ENCODE measurements around the gene SPAG5. TPM values are rescaled to one million over a fixed set of nuclear protein-coding genes. Genes with fewer than 3 reads are reported as not detected.
"Not testable (repeated sequence)": the region's sequence is repeated elsewhere in the genome, so short reads cannot be mapped to it uniquely, and the experiment has no call there.

The SPAG5 gene
- total RNA-seq, 4 donors from 2014 or later: 0.83 to 1.7 (median 0.97) TPM

DNA sequence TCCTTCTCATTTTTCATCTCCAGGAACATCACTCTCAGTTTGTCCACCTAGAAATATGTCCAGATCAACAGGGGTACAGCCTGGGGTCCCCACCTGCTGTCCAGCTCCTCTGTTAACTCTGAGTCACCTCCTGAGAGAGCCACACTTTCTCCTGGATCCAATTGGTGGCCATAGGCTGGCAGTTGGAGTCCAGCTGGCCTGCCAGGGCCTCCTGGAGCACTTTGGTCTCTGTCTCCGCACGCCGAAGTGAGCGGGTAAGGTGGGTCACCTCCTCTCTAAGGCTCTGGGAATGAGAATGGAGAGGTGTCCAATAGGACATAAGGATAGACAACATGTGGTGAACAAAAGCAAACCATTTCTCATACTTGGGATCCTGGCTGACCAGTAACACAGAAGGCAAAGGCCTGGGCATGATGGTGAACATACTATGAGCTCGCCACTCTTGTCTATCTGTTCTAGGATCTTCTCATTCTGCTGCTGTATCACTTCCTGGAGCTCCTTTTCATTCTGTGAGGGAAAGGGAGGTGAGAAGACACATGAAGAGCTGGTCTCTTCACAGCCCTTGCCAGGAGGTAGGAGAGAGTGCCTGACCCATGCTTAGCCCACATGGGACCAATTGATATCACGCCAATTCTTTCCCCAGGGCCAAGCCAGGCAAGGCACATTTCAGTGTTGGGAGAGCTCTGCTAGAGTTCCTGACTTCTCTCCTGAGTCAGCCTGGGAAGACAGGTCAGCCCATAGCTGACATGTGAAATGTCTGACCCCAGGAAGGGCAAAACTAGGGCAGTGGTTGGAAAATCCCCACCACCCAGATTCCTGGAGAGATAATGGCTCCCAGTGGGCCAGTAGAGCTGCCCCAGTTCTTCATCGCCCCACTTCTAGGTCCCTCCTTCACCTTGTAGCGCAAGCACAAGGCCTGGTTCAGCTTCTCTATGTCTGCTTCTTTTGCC is 20.3 kb downstream of the SPAG5 start:
- Histone ChIP-seq H3K27me3 (no peaks in the 10 kb centered on the region), H3K27ac (replicated peaks in 1 of 4) (no peak overlapping the region), H3K4me1 (peaks cover 12 to 22% (median 20%) of the 10 kb centered on the region in 4 donors), H3K9me3 (no peaks in the 10 kb centered on the region), H3K4me3 (no peak overlapping the region), H3K36me3 (peaks cover 0 to 13% (median 2%) of the 10 kb centered on the region in 4 donors)
- 98% methylated on average over 8 of the region's 8 CpGs for WGBS
- intact Hi-C loops (cut with DNase I): no loop called here
- TF ChIP-seq POLR2A (IDR thresholded peaks at IDR 0.05; ENCODE audit: low read depth) (no peak), POLR2AphosphoS5 (IDR thresholded peaks at IDR 0.05) (no peak), EP300 (IDR thresholded peaks at IDR 0.05) (no peak)
- TF ChIP-seq, protein P1, sequence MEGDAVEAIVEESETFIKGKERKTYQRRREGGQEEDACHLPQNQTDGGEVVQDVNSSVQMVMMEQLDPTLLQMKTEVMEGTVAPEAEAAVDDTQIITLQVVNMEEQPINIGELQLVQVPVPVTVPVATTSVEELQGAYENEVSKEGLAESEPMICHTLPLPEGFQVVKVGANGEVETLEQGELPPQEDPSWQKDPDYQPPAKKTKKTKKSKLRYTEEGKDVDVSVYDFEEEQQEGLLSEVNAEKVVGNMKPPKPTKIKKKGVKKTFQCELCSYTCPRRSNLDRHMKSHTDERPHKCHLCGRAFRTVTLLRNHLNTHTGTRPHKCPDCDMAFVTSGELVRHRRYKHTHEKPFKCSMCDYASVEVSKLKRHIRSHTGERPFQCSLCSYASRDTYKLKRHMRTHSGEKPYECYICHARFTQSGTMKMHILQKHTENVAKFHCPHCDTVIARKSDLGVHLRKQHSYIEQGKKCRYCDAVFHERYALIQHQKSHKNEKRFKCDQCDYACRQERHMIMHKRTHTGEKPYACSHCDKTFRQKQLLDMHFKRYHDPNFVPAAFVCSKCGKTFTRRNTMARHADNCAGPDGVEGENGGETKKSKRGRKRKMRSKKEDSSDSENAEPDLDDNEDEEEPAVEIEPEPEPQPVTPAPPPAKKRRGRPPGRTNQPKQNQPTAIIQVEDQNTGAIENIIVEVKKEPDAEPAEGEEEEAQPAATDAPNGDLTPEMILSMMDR (IDR thresholded peaks at IDR 0.05): no peak
- DNase-seq (ENCODE audit: extremely low spot score): no peak

DNA sequence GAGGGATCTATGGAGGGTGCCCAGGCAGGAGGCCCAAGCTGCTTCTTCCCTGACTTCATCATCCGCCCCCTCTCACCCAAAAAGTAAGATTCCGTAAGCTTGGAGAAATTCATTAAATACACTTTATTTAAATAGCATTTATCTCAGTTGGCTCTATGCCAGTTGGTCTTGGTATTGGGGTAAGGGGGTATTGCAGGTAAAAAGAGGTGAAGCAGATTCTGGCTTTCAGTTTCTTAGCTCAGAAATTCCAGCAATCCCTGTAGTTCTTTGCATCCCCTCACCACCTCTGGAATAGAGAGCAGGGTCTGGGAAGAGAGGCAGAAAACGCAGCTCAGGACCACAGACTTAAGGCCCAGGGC is 21.4 kb downstream of the SPAG5 start:
- 81% methylated on average over 3 of the region's 3 CpGs for WGBS
- H3K4me3 ChIP-seq: peak overlapping the region in 3 of 4 donors; percentile 40 to 53 (median 43)
- peaks cover 16 to 26% (median 25%) of the 10 kb centered on the region in 4 donors for H3K4me1 ChIP-seq
- peaks cover 0 to 11% (median 2%) of the 10 kb centered on the region in 4 donors for H3K36me3 ChIP-seq
- H3K27me3 ChIP-seq: no peaks in the 10 kb centered on the region
- peak overlapping the region in 3 of 4 donors; percentile 52 to 61 (median 60) for H3K27ac ChIP-seq (replicated peaks in 1 of 4)
- TF ChIP-seq, protein P1 (IDR thresholded peaks at IDR 0.05): no peak
- TF ChIP-seq EP300 (IDR thresholded peaks at IDR 0.05) (no peak), POLR2A (IDR thresholded peaks at IDR 0.05; ENCODE audit: low read depth) (no peak), POLR2AphosphoS5 (IDR thresholded peaks at IDR 0.05) (no peak)
- intact Hi-C loops (cut with DNase I): no loop called here
- no peak for DNase-seq (ENCODE audit: extremely low spot score)
- H3K9me3 ChIP-seq: no peaks in the 10 kb centered on the region

DNA sequence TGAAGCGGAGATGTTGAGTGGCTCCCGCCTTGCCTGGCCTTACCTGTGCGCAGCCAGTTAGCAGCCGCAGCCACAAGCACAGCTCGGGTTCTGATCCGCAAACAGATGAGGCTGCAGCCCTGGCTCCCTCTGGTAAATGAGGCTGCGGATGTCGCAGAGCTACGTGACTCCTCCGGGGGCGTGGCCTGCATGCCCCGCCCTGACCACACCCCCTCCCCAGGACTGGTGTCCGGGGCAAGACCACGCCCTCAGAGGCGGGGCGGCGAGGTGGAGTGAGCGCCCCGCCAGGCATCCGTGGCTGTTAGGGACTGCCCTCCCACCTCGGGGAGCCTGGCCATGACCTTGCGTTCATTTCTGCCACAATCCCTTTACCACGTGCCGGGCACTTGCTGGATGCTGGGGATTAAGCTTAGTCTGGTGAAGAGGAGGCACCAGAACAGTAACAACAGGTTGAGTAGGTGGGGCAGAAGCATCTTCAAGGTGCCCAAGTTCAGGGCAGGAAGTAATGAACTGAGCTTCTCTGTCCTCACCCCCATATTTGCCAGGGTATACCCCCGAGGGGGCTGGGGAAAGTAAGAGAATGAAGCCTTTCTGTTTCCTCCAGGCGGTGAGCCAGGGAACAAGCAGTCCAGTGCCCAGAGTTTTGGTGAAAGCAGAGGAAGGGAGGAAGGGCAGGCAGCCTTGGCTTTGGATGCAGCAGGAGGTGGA is 21.9 kb downstream of the SPAG5 start, which contains the start of gene ALDOC:
ALDOC (minus strand) TSS at position 138 of the 708 bp plus-strand sequence. CDS start 1,363 bp downstream, outside the sequence.
- no peaks in the 10 kb centered on the region for H3K9me3 ChIP-seq
- TF ChIP-seq POLR2AphosphoS5 (IDR thresholded peaks at IDR 0.05) (peak; percentile 97), EP300 (IDR thresholded peaks at IDR 0.05) (no peak), POLR2A (IDR thresholded peaks at IDR 0.05; ENCODE audit: low read depth) (peak; percentile 33)
- TF ChIP-seq, protein P1 (IDR thresholded peaks at IDR 0.05): no peak
- WGBS: 67% methylated on average over 2 of the region's 26 CpGs
- peak within 1 kb of the TSS; percentile 40 to 53 (median 44) for H3K4me3 ChIP-seq
- intact Hi-C loops (cut with DNase I): no loop called here
- H3K36me3 ChIP-seq: peaks cover 0 to 11% (median 2%) of the 10 kb centered on the region in 4 donors
- peak within 1 kb of the TSS in 3 of 4 donors; percentile 52 to 61 (median 60) for H3K27ac ChIP-seq (replicated peaks in 1 of 4)
- no peaks in the 10 kb centered on the region for H3K27me3 ChIP-seq
- DNase-seq (ENCODE audit: extremely low spot score): peak; percentile 98
- peaks cover 21 to 31% (median 30%) of the 10 kb centered on the region in 4 donors for H3K4me1 ChIP-seq

DNA sequence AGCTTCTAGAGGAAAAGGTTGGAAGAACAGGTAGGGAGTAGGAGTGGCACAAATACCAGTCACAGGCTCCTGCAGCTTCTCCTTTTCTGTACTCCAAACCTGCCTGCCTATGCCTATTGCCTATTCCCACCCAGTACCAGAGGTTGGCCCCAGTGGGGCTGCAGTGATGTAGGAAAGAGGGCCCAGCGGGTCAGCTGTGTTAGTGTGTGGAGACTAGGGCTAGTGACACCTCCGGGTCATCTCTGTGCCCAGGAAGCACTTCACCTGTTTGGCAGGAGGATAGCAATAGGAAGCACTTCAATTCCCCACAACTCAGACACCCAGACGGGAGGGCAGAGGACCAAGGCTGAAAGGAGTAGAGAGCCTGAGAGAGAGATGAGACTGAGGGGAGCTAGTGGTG is 22.8 kb downstream of the SPAG5 start:
- H3K27ac ChIP-seq (replicated peaks in 1 of 4); DNase-seq (ENCODE audit: extremely low spot score); H3K9me3 ChIP-seq; H3K27me3 ChIP-seq; intact Hi-C loops (cut with DNase I): not testable (repeated sequence)
- peaks cover 23 to 34% (median 32%) of the 10 kb centered on the region in 4 donors for H3K4me1 ChIP-seq
- H3K4me3 ChIP-seq: peak overlapping the region in 1 of 4 donors; percentile 40
- peaks cover 0 to 11% (median 2%) of the 10 kb centered on the region in 4 donors for H3K36me3 ChIP-seq
- WGBS: 70% methylated on average over 3 of the region's 3 CpGs

All from esophagus muscularis mucosa (tissue), 4 donors.